Osteocyte (in vitro differentiated cells): ENCODE data around the gene ZNF582. TPM values are rescaled to one million over a fixed set of nuclear protein-coding genes. Genes with fewer than 3 reads are reported as not detected.
"Not testable (repeated sequence)": the region's sequence is repeated elsewhere in the genome, so short reads cannot be mapped to it uniquely, and the experiment has no call there.

Experiments used
- DNase-seq: peaks from one replicate; pipeline ENCODE4 v3.0.0; 2021; ENCODE audit warnings: mixed read lengths; ENCODE audit not compliant: unreplicated experiment; ENCODE audit errors: extremely low spot score
- H3K27ac Mint-ChIP-seq: one replicate; pipeline ENCODE4 v1.8.0; 2021; ENCODE audit warnings: mild to moderate bottlenecking, mixed read lengths; ENCODE audit not compliant: unreplicated experiment
- H3K27me3 Mint-ChIP-seq: one replicate; pipeline ENCODE4 v1.8.0; 2021; ENCODE audit warnings: mixed read lengths; ENCODE audit not compliant: unreplicated experiment
- H3K36me3 Mint-ChIP-seq: one replicate; pipeline ENCODE4 v1.8.0; 2021; ENCODE audit warnings: mixed read lengths; ENCODE audit not compliant: unreplicated experiment
- H3K4me1 Mint-ChIP-seq: one replicate; pipeline ENCODE4 v1.8.0; 2021; ENCODE audit warnings: mixed read lengths; ENCODE audit not compliant: unreplicated experiment
- H3K4me3 Mint-ChIP-seq: one replicate; pipeline ENCODE4 v1.8.0; 2021; ENCODE audit warnings: mild to moderate bottlenecking, moderate library complexity, mixed read lengths; ENCODE audit not compliant: unreplicated experiment
- H3K9me3 Mint-ChIP-seq: one replicate; pipeline ENCODE4 v1.8.0; 2021; ENCODE audit warnings: mixed read lengths; ENCODE audit not compliant: unreplicated experiment
- CTCF ChIP-seq: fragments of 200-600 bp; sonication (generic); IDR thresholded peaks from 2 replicates; pipeline ENCODE4 v1.5.0; 2021; ENCODE audit warnings: antibody characterized with exemption, mild to moderate bottlenecking, moderate library complexity
- total RNA-seq: library from RNA; stranded (reverse); gene quantifications from 2 replicates; pipeline ENCODE4 v1.2.1, GENCODE V29; 2021

The ZNF582 gene
- total RNA-seq, 1 donor from 2014 or later: 6.1 TPM

- H3K4me3 Mint-ChIP-seq, H3K27me3 Mint-ChIP-seq, H3K27ac Mint-ChIP-seq, DNase-seq, H3K36me3 Mint-ChIP-seq, H3K4me1 Mint-ChIP-seq: not testable (repeated sequence)
- H3K9me3 Mint-ChIP-seq: peaks cover 19% of the 10 kb centered on the region
Observed at GRCh38 chr19:56335371-56335770, 58.0 kb downstream of the ZNF582 start.

GRCh38 chr19:56333506-56333905, 59.8 kb downstream of the ZNF582 start:
- no peak for DNase-seq
- Mint-ChIP-seq H3K4me3 (no peak overlapping the region), H3K27me3 (peaks cover 2% of the 10 kb centered on the region), H3K4me1 (no peaks in the 10 kb centered on the region), H3K36me3 (peaks cover 4% of the 10 kb centered on the region), H3K9me3 (peaks cover 16% of the 10 kb centered on the region), H3K27ac (no peak overlapping the region)
- peak; percentile 70 for TF ChIP-seq CTCF

Other genes with a start within 250 kb of the ZNF582 start
- gene GALP, start 217.5 kb downstream of the ZNF582 start, total RNA-seq: not detected in 2 replicates
- gene ZSCAN5B, start 195.8 kb downstream of the ZNF582 start, total RNA-seq: not detected in 2 replicates
- gene ZSCAN5C, start 191.3 kb downstream of the ZNF582 start, total RNA-seq: not detected in 2 replicates
- gene EDDM13, start 120.8 kb downstream of the ZNF582 start, total RNA-seq: not detected in 2 replicates
- 8.9 and 11.1 TPM in 2 replicates for gene ZSCAN5A, start 78.7 kb downstream of the ZNF582 start, total RNA-seq
- gene ZNF583, start 10.8 kb upstream of the ZNF582 start, total RNA-seq: 9.5 and 10.2 TPM in 2 replicates
- not detected in 2 replicates for gene ZNF667, start 83.8 kb upstream of the ZNF582 start, total RNA-seq
- not detected in 2 replicates for gene ZNF471, start 114.3 kb upstream of the ZNF582 start, total RNA-seq
- 7.8 and 11.3 TPM in 2 replicates for gene ZFP28, start 145.4 kb upstream of the ZNF582 start, total RNA-seq
- 3.4 and 4.4 TPM in 2 replicates for gene ZNF470, start 173.9 kb upstream of the ZNF582 start, total RNA-seq
- 10.5 and 11.2 TPM in 2 replicates for gene ZNF71, start 201.8 kb upstream of the ZNF582 start, total RNA-seq
- gene SMIM17, start 249.6 kb upstream of the ZNF582 start, total RNA-seq: 0.32 and 0.57 TPM in 2 replicates